CD4-positive, alpha-beta T cell treated with Interleukin-15 for 1 hour (primary cell): Measurements from ENCODE around the gene IRX4.

Source experiments
- DNase-seq: peaks from one replicate; pipeline ENCODE4 v3.0.0-alpha.2; 2020

IRX4 gene

GRCh38 chr5:1882337-1883119 is at the start of gene IRX4:
IRX4 (minus strand) TSS chr5:1882925; CDS start chr5:1882647, 278 bp downstream.
- DNase-seq, result no peak

GRCh38 chr5:1931604-1932231 is 49.0 kb upstream of the IRX4 start:
- no peak for DNase-seq

GRCh38 chr5:1930880-1931603 is 48.3 kb upstream of the IRX4 start:
- DNase-seq, result no peak

- no peak for DNase-seq
Observed at GRCh38 chr5:1930501-1930879, 47.8 kb upstream of the IRX4 start.

GRCh38 chr5:1929108-1929991 is 46.6 kb upstream of the IRX4 start:
- no peak for DNase-seq

GRCh38 chr5:1926471-1927341 is 44.0 kb upstream of the IRX4 start:
- DNase-seq, result no peak

GRCh38 chr5:1926071-1926440 is 43.3 kb upstream of the IRX4 start:
- no peak for DNase-seq

- DNase-seq, result no peak
Observed at GRCh38 chr5:1925111-1926070, 42.7 kb upstream of the IRX4 start.

- DNase-seq, result no peak
Observed at GRCh38 chr5:1923766-1924165, 41.0 kb upstream of the IRX4 start.

- DNase-seq, result no peak
Observed at GRCh38 chr5:1923341-1923740, 40.6 kb upstream of the IRX4 start.

GRCh38 chr5:1921711-1922110 is 39.0 kb upstream of the IRX4 start:
- no peak for DNase-seq

GRCh38 chr5:1919750-1920149 is 37.0 kb upstream of the IRX4 start:
- DNase-seq, result no peak

GRCh38 chr5:1919209-1919566 is 36.5 kb upstream of the IRX4 start:
- no peak for DNase-seq

GRCh38 chr5:1918488-1919208 is 35.9 kb upstream of the IRX4 start:
- no peak for DNase-seq

- DNase-seq, result no peak
Observed at GRCh38 chr5:1917830-1918487, 35.2 kb upstream of the IRX4 start.

GRCh38 chr5:1916041-1917001 is 33.6 kb upstream of the IRX4 start:
- no peak for DNase-seq

- no peak for DNase-seq
Observed at GRCh38 chr5:1915316-1915715, 32.6 kb upstream of the IRX4 start.

- no peak for DNase-seq
Observed at GRCh38 chr5:1914471-1914870, 31.7 kb upstream of the IRX4 start.
